Hippocampal formation (tissue), 2 donors: ENCODE measurements around the gene IFNGR2.
"Not testable (repeated sequence)": the region's sequence is repeated elsewhere in the genome, so short reads cannot be mapped to it uniquely, and the experiment has no call there.

Experiments used
- DNase-seq, 2 donors: peaks; one replicate each; lab custom pipeline; 2025; lab: John Stamatoyannopoulos, UW

The IFNGR2 gene

DNA sequence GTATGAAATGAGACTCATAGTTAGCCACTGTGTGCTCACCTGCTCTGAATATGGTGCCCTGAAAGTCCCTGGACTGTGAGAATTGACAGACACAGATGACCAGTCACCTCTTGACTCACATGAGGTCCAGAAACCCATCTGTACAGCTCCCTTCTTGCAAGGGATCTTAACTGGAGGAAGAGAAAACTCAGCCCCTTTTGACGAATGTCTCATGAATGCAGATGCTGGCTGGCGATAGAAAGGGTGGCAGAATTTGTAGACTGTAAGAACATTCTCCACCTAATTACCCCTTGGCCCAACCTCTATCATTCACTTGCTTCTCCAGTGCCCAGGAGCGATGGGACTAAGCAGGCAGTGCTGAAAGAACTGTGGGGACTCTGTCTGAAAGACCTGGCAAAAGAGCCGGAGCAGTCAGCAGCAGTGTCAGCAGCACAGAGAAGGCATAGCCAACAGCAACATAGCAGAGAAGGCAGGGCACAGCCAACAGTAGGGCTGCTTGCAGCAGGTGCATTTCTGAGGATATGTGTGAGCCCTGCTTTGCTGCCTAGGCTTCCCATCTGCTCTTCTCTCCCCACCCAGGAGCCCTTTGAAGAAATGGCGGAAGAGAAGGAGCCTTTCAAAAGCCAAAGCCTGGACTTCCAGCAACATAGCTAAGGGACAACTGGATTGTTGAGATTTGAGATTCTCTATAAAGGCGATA lies 25.8 kb upstream of the IFNGR2 start:
- no peak for DNase-seq

DNA sequence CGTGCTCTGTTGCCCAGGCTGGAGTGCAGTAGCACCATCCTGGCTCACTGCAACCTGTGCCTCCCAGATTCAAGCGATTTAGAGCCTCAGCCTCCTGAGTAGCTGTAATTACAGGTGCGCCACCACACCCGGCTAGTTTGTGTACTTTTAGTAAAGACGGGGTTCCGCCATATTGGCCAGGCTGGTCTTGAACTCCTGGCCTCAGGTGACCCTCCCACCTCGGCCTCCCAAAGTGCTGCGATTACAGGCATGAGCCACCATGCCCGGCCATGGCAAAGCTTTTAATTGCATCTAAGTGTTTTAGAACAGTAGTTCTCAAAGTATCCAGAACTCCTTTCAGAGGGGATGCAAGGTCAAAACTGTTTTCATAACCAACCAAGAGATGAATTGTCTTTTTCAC lies 25.1 kb upstream of the IFNGR2 start:
- DNase-seq: no peak

DNA sequence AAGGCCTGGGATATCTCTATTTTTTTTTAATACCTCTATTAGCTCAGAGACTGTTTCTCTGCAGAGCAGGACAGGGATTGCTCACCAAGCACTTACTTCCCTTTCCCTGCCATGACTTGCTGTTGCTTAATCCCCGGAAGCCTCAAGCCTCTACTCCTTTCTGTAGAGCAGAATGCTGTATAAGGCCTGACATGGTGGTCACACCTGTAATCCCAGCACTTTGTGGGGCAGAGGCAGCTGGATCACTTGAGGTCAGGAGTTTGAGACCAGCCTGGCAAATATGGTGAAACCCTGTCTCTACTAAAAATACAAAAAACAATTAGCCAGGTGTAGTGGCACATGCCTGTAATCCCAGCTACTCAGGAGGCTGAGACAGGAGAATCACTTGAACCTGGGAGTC lies 23.3 kb upstream of the IFNGR2 start:
- DNase-seq: not testable (repeated sequence)

DNA sequence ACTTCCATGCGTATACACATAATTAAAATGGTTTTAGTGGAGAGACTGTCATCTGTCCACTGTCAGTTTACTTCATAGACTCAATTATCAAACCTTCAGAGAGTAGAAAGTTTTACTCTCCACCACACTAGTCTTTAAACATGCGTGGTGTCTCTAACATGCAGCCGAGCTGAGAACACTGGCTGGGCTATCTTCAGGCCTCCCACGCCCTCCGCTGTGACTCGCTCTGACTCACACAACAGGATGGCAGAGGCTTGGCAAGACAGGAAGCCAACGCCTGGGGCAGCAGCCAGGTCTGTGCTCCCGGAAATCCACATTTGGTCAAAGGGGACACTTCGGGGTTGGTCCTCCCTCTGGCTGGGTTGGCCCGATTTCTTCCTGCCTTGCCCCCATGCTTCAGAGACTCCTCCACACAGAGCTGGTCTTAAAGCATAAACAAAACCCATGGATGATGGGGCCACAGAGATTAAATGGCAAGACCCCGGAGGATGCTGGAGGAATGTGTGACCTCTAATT lies 22.7 kb upstream of the IFNGR2 start:
- peak; percentile 45 to 49 for DNase-seq

DNA sequence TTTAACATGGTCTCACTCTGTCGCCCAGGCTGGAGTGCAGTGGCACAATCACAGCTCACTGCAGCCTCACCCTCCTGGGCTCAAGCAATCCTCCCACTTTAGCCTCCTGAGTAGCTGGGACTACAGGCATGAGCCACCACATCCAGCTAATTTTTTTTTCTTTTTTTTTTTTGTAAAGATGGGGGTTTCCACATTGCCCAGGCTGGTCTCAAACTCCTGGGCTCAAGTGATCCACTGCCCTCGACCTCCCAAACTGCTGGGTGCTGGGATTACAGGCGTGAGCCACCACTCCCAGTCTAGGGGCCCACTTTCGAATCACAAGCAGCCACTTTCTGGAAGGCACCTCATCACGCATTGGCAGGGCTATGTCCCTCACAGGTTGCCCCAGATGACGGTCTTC lies 21.8 kb upstream of the IFNGR2 start:
- not testable (repeated sequence) for DNase-seq

- DNase-seq: no peak
Observed at GRCh38 chr21:33383056-33383888, 19.9 kb upstream of the IFNGR2 start.

- DNase-seq: no peak
Observed at GRCh38 chr21:33384841-33385331, 18.3 kb upstream of the IFNGR2 start.

- DNase-seq: no peak
Observed at GRCh38 chr21:33386222-33386784, 16.9 kb upstream of the IFNGR2 start.

GRCh38 chr21:33387294-33387693 lies 15.9 kb upstream of the IFNGR2 start:
- no peak for DNase-seq

DNA sequence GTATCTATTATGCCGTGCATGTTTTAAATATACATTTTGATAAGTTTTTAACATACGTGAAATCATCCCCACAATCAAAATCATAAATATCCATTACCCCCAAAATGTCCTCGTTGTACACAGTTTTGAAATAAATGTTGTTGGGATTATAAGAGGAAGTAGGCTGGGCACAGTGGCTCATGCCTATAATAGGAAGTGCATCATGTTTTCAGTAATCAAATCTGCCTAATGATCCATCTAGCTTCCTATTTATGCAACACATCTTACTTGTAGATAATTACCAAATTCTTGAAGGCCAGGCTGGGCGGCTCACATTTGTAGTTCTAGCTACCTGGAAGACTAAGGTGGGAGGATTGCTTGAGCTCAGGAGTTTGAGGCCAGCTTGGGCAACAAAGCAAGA lies 15.0 kb upstream of the IFNGR2 start:
- no peak for DNase-seq

DNA sequence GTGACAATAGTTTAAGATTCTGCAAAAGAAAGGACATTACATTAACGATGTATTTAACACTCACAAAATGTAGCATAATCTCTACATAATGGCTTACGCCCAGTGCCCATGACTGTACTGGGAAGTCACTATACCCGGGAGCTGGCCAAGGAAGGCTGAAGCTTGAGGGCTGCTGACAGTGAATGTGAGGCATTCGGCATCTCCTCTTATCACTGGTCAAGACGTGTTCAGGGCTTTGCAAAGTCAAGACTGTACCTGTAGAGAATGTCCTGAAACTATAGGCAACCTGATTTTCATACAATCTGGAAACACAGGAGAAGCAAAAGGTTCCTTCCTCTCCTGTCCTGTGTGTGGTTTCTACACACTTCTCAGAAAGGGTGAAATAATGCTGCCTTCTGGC lies 12.7 kb upstream of the IFNGR2 start:
- no peak for DNase-seq

DNA sequence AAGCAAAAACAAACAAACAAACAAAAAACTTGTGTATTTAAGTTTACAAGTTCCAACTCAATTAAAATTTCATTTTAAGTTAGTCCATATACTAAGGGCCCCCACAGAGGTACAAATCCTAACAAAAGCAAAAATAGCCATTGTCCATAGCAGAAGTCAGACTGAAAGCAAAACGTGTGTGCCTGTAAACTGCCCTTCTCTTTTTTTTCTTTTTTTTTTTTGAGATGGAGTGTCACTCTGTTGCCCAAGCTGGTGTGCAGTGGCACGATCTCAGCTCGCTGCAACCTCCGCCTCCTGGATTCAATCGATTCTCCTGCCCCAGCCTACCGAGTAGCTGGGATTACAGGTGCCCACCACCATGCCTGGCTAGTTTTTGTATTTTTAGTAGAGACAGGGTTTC lies 11.6 kb upstream of the IFNGR2 start:
- no peak for DNase-seq

GRCh38 chr21:33392284-33392985 lies 10.8 kb upstream of the IFNGR2 start:
- no peak for DNase-seq

GRCh38 chr21:33393348-33393747 lies 9.9 kb upstream of the IFNGR2 start:
- DNase-seq: no peak

GRCh38 chr21:33394260-33394659 lies 9.0 kb upstream of the IFNGR2 start:
- peak in 1 of 2 donors; percentile 12 for DNase-seq

DNA sequence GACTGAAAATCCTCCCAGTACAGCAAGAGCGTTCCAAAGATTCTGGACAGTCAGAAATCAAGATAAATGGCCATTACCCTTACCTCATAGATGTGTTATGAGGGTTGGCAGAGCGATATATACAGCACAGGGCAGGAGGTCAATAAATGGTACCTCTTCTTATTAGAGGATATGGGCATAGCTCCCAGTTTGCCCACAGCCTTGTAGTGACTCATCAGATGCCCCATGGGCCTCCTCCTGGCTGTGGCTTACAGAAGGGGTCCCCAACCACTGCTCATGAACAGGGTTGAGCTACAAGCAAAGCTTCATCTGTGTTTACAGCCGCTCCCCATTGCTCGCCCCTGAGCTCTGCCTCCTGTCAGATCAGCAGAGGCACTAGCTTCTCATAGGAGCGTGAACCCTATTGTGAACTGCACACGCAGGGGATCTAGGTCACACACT lies 7.3 kb upstream of the IFNGR2 start:
- no peak for DNase-seq

DNA sequence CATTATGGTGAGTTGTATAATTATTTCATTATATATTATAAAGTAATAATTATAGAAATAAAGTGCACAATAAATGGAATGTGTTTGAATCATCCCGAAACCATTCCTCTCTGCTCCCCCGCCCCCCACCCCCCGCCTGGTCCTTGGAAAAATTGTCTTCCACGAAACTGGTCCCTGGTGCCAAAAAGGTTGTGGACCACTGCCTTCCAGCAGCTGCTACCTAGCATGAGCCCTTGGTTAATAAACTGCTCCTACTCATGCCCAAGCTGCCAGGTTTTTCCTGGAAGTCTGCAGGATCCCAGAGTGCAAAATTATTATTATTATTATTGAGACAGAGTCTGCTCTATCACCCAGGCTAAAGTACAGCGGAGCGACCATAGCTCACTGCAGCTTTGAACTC lies 6.8 kb upstream of the IFNGR2 start:
- DNase-seq: no peak

DNA sequence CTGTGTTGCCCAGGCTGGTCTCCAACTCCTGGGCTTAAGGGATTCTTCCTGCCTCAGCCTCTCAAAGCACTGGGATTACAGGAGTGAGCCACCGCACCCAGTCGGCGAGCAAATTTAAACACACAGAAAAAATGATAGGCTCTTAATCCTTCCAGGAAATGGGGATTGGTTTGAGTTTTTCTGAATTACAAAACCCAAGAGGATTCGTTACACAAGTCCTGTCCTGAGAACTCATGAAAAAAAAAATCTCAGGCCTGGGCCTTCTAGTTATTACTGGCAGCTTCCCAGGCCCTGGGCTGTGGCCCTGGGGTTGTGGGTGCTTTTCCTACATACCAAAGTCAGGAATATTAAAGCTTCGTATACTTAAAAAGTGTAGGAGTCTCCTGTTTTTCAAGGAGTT lies 6.3 kb upstream of the IFNGR2 start:
- DNase-seq: no peak

- no peak for DNase-seq
Observed at GRCh38 chr21:33397717-33398116, 5.5 kb upstream of the IFNGR2 start.

DNA sequence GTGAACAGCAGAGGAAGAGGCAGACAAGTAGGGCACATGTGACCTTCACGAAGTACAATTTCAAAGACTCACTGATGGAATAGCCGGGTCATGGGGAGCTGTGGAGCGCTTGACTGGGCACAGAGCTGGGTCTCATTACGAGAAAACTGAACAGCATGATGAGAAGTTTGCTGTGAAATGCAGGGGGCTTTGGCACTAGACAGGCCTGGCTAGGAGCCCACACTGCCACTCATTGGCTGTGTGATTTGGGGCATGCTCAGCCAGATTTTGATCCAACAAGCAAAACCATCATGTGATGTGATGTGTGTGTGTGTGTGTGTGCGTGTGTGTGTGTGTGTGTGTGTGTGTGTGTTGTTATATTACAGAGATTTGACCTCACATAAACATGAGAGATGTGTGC lies 4.9 kb upstream of the IFNGR2 start:
- DNase-seq: no peak

- no peak for DNase-seq
Observed at GRCh38 chr21:33401630-33401992, 1.6 kb upstream of the IFNGR2 start.
